Measurements from ENCODE around the gene BTBD8. TPM values are rescaled to one million over a fixed set of nuclear protein-coding genes. Genes with fewer than 3 reads are reported as not detected.

The BTBD8 gene
- polyA plus RNA-seq, 1 of the 3 experiments (the other 2 are of a cell fraction) = 0.62 TPM

GRCh38 chr1:92045766-92046495 lies 34.2 kb upstream of the BTBD8 start (continued):
- TF ChIP-seq PBX3 (IDR thresholded peaks at IDR 0.05) (no peak), GATA2 (CRISPR knock-in tag; IDR thresholded peaks at IDR 0.05) (no peak), FOSL2 (IDR thresholded peaks at IDR 0.05; ENCODE audit: borderline replicate concordance, low read depth) (no peak), FOXJ3 (CRISPR knock-in tag; IDR thresholded peaks at IDR 0.05) (no peak), TAF1 (IDR thresholded peaks at IDR 0.05; ENCODE audit: borderline replicate concordance, low read depth, low read length) (no peak), FOXM1 (IDR thresholded peaks at IDR 0.05; ENCODE audit: low read depth) (no peak), MXI1 (IDR thresholded peaks at IDR 0.05; ENCODE audit: low read depth, low read length) (no peak)

- no peak overlapping the region for H3K27ac ChIP-seq (ENCODE audit: low read depth in 2 of 2, low read length in 1 of 2)
- TF ChIP-seq CHD2 (IDR thresholded peaks at IDR 0.05; ENCODE audit: low read length, partially characterized antibody) (no peak), IRF3 (IDR thresholded peaks at IDR 0.05; ENCODE audit: low read depth, low read length) (no peak), FOSL2 (IDR thresholded peaks at IDR 0.05; ENCODE audit: borderline replicate concordance, low read depth) (no peak), NFIC (IDR thresholded peaks at IDR 0.05; ENCODE audit: borderline replicate concordance) (no peak), USF1 (IDR thresholded peaks at IDR 0.05; ENCODE audit: borderline replicate concordance, low read depth) (no peak), RCOR1 (IDR thresholded peaks at IDR 0.05; ENCODE audit: low read length) (no peak), TCF12 (IDR thresholded peaks at IDR 0.05) (no peak), ELF1 (IDR thresholded peaks at IDR 0.05) (no peak), ZBTB33 (IDR thresholded peaks at IDR 0.05; ENCODE audit: borderline replicate concordance, low read depth) (no peak), TAF1 (IDR thresholded peaks at IDR 0.05; ENCODE audit: borderline replicate concordance, low read depth, low read length) (no peak), RFX5 (IDR thresholded peaks at IDR 0.05; ENCODE audit: low read length) (no peak), PBX3 (IDR thresholded peaks at IDR 0.05) (no peak), RXRA (IDR thresholded peaks at IDR 0.05; ENCODE audit: borderline replicate concordance, low read depth) (no peak), EP300 (IDR thresholded peaks at IDR 0.05; ENCODE audit: borderline replicate concordance in 1 of 2, low read depth in 1 of 2, low read length in 1 of 2) (no peak), REST (IDR thresholded peaks at IDR 0.05; ENCODE audit: low read depth, low read length) (no peak), EZH2phosphoT487 (IDR thresholded peaks at IDR 0.05; ENCODE audit: borderline replicate concordance, low read depth) (no peak)
- no peaks in the 10 kb centered on the region for H3K36me3 ChIP-seq (replicated peaks in 1 of 2; ENCODE audit: control insufficient read depth in 1 of 2, insufficient read depth in 2 of 2, low read length in 1 of 2)
- no peaks in the 10 kb centered on the region for H3K9me3 ChIP-seq
- H3F3A ChIP-seq (replicated peaks; ENCODE audit: insufficient read depth) = no peaks in the 10 kb centered on the region
- ChIA-PET POLR2A (no interaction called here), CTCF (interaction anchor here (0.7 to 1.3 kb wide), 3 partner anchors 54 to 769 kb away, joined by 3 read pairs; no protein-coding TSS in a partner anchor)
- no peaks in the 10 kb centered on the region for H3K4me1 ChIP-seq (ENCODE audit: control insufficient read depth in 1 of 2, insufficient read depth in 2 of 2, low read depth in 1 of 2, low read length in 1 of 2)
- no peak overlapping the region for H2AFZ ChIP-seq (ENCODE audit: low read depth)
- no peak overlapping the region for H3K4me3 ChIP-seq (ENCODE audit: low read depth in 2 of 2, low read length in 1 of 2)
- H3K27me3 ChIP-seq (ENCODE audit: insufficient read depth) = no peaks in the 10 kb centered on the region; the same call in 1 of the 2 replicates
- H4K20me1 ChIP-seq (ENCODE audit: insufficient read depth) = no peaks in the 10 kb centered on the region
- no peak for DNase-seq
- no peaks in the 10 kb centered on the region for H3K79me2 ChIP-seq (ENCODE audit: insufficient read depth)
- H3K9me2 ChIP-seq = no peaks in the 10 kb centered on the region
- no peak overlapping the region for H3K9ac ChIP-seq
- no peak overlapping the region for H3K4me2 ChIP-seq
Measured at GRCh38 chr1:92051948-92052347, 28.2 kb upstream of the BTBD8 start.

Measured in SK-N-SH (cell line).